Measurements from ENCODE around the gene ELOVL5. TPM values are rescaled to one million over a fixed set of nuclear protein-coding genes. Genes with fewer than 3 reads are reported as not detected.
A peak's percentile ranks its signal among the peaks of the same experiment; 100 is the strongest.

ELOVL5 gene
- polyA plus RNA-seq, 1 of the 3 experiments (the other 2 are of a cell fraction), result 31.9 TPM

- DNase-seq, result no peak
- no peaks in the 10 kb centered on the region for H3K9me3 ChIP-seq
- H3K4me2 ChIP-seq, result no peak overlapping the region
- H3F3A ChIP-seq (replicated peaks; ENCODE audit: insufficient read depth), result no peaks in the 10 kb centered on the region
- H3K9ac ChIP-seq, result no peak overlapping the region
- ChIA-PET CTCF (interaction anchor here (3.3 kb wide), 1 partner anchor 11 kb away, joined by 19 read pairs; no protein-coding TSS in a partner anchor), POLR2A (no interaction called here)
- H2AFZ ChIP-seq (ENCODE audit: low read depth), result no peak overlapping the region
- H3K27ac ChIP-seq (ENCODE audit: low read depth in 2 of 2, low read length in 1 of 2), result peak overlapping the region in 1 of 2 experiments; percentile 39; a peak in 2 of 4 replicates
- H3K36me3 ChIP-seq (replicated peaks in 1 of 2; ENCODE audit: control insufficient read depth in 1 of 2, insufficient read depth in 2 of 2, low read length in 1 of 2), result peaks cover 15% of the 10 kb centered on the region in 2 experiments
- H3K79me2 ChIP-seq (ENCODE audit: insufficient read depth), result peaks cover 24% of the 10 kb centered on the region; the same call in 1 of the 2 replicates
- H3K27me3 ChIP-seq (ENCODE audit: insufficient read depth), result no peaks in the 10 kb centered on the region
- H4K20me1 ChIP-seq (ENCODE audit: insufficient read depth), result no peaks in the 10 kb centered on the region
- H3K4me3 ChIP-seq (ENCODE audit: low read depth in 2 of 2, low read length in 1 of 2), result no peak overlapping the region
- H3K9me2 ChIP-seq, result no peaks in the 10 kb centered on the region
- 91% methylated on average over 2 of the region's 2 CpGs for WGBS (ENCODE audit: low lambda C conversion rate)
- H3K4me1 ChIP-seq (ENCODE audit: control insufficient read depth in 1 of 2, insufficient read depth in 2 of 2, low read depth in 1 of 2, low read length in 1 of 2), result peaks cover 4 to 5% of the 10 kb centered on the region in 2 experiments; a peak in 3 of 4 replicates
- no peak; the same call in 1 of the 2 replicates for TF ChIP-seq RAD21 (IDR thresholded peaks at IDR 0.05; ENCODE audit: low read length)
- no peak for TF ChIP-seq FOXM1 (IDR thresholded peaks at IDR 0.05; ENCODE audit: low read depth)
- no peak for TF ChIP-seq TAF1 (IDR thresholded peaks at IDR 0.05; ENCODE audit: borderline replicate concordance, low read depth, low read length)
- TF ChIP-seq PBX3 (IDR thresholded peaks at IDR 0.05), result no peak
- no peak for TF ChIP-seq RXRA (IDR thresholded peaks at IDR 0.05; ENCODE audit: borderline replicate concordance, low read depth)
- TF ChIP-seq GABPA (IDR thresholded peaks at IDR 0.05; ENCODE audit: low read depth), result no peak
- no peak for TF ChIP-seq REST (IDR thresholded peaks at IDR 0.05; ENCODE audit: low read depth, low read length)
- no peak for TF ChIP-seq YY1 (IDR thresholded peaks at IDR 0.05; ENCODE audit: low read depth)
- TF ChIP-seq GATA2 (CRISPR knock-in tag; IDR thresholded peaks at IDR 0.05), result no peak
- TF ChIP-seq MEF2A (IDR thresholded peaks at IDR 0.05; ENCODE audit: borderline replicate concordance, low read depth), result no peak
- no peak for TF ChIP-seq JUND (IDR thresholded peaks at IDR 0.05)
- no peak for TF ChIP-seq EZH2phosphoT487 (IDR thresholded peaks at IDR 0.05; ENCODE audit: borderline replicate concordance, low read depth)
- TF ChIP-seq TEAD4 (IDR thresholded peaks at IDR 0.05; ENCODE audit: borderline replicate concordance, insufficient read depth), result no peak
- no peak for TF ChIP-seq SMC3 (IDR thresholded peaks at IDR 0.05; ENCODE audit: low read depth, low read length)
- TF ChIP-seq, protein P1, sequence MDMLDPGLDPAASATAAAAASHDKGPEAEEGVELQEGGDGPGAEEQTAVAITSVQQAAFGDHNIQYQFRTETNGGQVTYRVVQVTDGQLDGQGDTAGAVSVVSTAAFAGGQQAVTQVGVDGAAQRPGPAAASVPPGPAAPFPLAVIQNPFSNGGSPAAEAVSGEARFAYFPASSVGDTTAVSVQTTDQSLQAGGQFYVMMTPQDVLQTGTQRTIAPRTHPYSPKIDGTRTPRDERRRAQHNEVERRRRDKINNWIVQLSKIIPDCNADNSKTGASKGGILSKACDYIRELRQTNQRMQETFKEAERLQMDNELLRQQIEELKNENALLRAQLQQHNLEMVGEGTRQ (IDR thresholded peaks at IDR 0.05; ENCODE audit: borderline replicate concordance, low read depth, low read length), result no peak
- TF ChIP-seq, protein P2, sequence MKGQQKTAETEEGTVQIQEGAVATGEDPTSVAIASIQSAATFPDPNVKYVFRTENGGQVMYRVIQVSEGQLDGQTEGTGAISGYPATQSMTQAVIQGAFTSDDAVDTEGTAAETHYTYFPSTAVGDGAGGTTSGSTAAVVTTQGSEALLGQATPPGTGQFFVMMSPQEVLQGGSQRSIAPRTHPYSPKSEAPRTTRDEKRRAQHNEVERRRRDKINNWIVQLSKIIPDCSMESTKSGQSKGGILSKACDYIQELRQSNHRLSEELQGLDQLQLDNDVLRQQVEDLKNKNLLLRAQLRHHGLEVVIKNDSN (IDR thresholded peaks at IDR 0.05; ENCODE audit: borderline replicate concordance, low read depth), result no peak
Observed at GRCh38 chr6:53282741-53283140, 66.0 kb downstream of the ELOVL5 start.

Measured in SK-N-SH (cell line).